B cell (primary cell): ENCODE measurements around the gene SPPL2C.

Source experiments
- CTCF ChIP-seq: fragments of 200-600 bp; IDR thresholded peaks from one replicate; pipeline ENCODE4 v1.8.0; 2022; ENCODE audit warnings: antibody characterized with exemption, mild to moderate bottlenecking
- EZH2 ChIP-seq: IDR thresholded peaks from 2 replicates; pipeline ENCODE4 v1.6.1; 2012; ENCODE audit warnings: borderline replicate concordance, low read depth, mild to moderate bottlenecking, moderate library complexity, low read length; ENCODE audit not compliant: insufficient read depth, poor library complexity, severe bottlenecking

DNA sequence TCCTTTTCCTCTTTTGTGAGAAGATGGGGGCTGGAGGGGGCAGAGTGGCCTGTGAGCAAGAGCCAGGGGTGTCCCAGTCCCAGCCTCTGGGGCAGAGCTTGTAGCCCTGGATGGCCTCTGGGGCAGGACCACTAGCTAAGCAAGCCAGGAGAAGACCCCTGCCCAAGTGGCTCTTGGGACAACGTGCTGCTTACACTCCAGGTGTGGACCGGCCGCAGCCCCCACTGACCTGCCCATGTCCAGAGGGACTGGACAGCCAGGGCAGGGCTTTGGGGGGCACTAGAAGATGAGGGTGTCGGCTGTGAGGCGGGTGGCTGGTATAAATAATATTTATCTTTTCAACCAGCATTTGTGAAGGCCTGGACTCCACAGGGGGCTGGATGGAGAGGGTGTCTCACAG, 9.2 kb upstream of the SPPL2C start:
- TF ChIP-seq CTCF, result no peak
- no peak for TF ChIP-seq EZH2
